Neuron (in vitro differentiated cells): ENCODE measurements around the gene CLIC6.

ENCODE experiments used
- H2AFZ ChIP-seq: one replicate; pipeline ENCODE4 v1.6.1; 2013; ENCODE audit warnings: low read depth, mild to moderate bottlenecking, inconsistent platforms, low read length, moderate library complexity
- H3K27me3 ChIP-seq: one replicate; pipeline ENCODE4 v1.6.1; 2013; ENCODE audit warnings: low read length; ENCODE audit not compliant: insufficient read depth
- H3K36me3 ChIP-seq: one replicate; pipeline ENCODE4 v1.6.1; 2013; ENCODE audit warnings: low read length; ENCODE audit not compliant: insufficient read depth
- H3K4me1 ChIP-seq: one replicate; pipeline ENCODE4 v1.6.1; 2013; ENCODE audit warnings: low read length; ENCODE audit not compliant: insufficient read depth
- H3K4me3 ChIP-seq: 2 replicates; pipeline ENCODE4 v1.5.1; 2013; ENCODE audit warnings: mild to moderate bottlenecking, low read length, moderate library complexity
- H3K9me3 ChIP-seq: one replicate; pipeline ENCODE4 v1.6.1; 2013; ENCODE audit warnings: low read length

Gene CLIC6

GRCh38 chr21:34748862-34749261 is 80.1 kb downstream of the CLIC6 start:
- Histone ChIP-seq H2AFZ (no peak overlapping the region), H3K36me3 (no peaks in the 10 kb centered on the region), H3K27me3 (no peaks in the 10 kb centered on the region), H3K4me1 (no peaks in the 10 kb centered on the region), H3K4me3 (no peak overlapping the region), H3K9me3 (no peaks in the 10 kb centered on the region)

GRCh38 chr21:34754690-34755647 is 86.2 kb downstream of the CLIC6 start:
- Histone ChIP-seq H3K4me3 (no peak overlapping the region), H3K4me1 (no peaks in the 10 kb centered on the region), H3K9me3 (no peaks in the 10 kb centered on the region), H3K27me3 (no peaks in the 10 kb centered on the region), H2AFZ (no peak overlapping the region), H3K36me3 (no peaks in the 10 kb centered on the region)

GRCh38 chr21:34761758-34762330 is 93.0 kb downstream of the CLIC6 start:
- Histone ChIP-seq H3K4me3 (no peak overlapping the region), H2AFZ (no peak overlapping the region), H3K36me3 (no peaks in the 10 kb centered on the region), H3K9me3 (no peaks in the 10 kb centered on the region), H3K27me3 (no peaks in the 10 kb centered on the region), H3K4me1 (no peaks in the 10 kb centered on the region)

- Histone ChIP-seq H3K9me3 (no peaks in the 10 kb centered on the region), H3K36me3 (no peaks in the 10 kb centered on the region), H2AFZ (no peak overlapping the region), H3K4me3 (no peak overlapping the region), H3K27me3 (no peaks in the 10 kb centered on the region), H3K4me1 (no peaks in the 10 kb centered on the region)
These were observed 94.0 kb downstream of the CLIC6 start for GRCh38 chr21:34762786-34763185.

GRCh38 chr21:34764715-34765284 is 96.0 kb downstream of the CLIC6 start:
- Histone ChIP-seq H3K4me1 (no peaks in the 10 kb centered on the region), H2AFZ (no peak overlapping the region), H3K36me3 (no peaks in the 10 kb centered on the region), H3K9me3 (no peaks in the 10 kb centered on the region), H3K4me3 (no peak overlapping the region), H3K27me3 (no peaks in the 10 kb centered on the region)

GRCh38 chr21:34765619-34766018 is 96.8 kb downstream of the CLIC6 start:
- Histone ChIP-seq H2AFZ (no peak overlapping the region), H3K4me1 (no peaks in the 10 kb centered on the region), H3K27me3 (no peaks in the 10 kb centered on the region), H3K9me3 (no peaks in the 10 kb centered on the region), H3K36me3 (no peaks in the 10 kb centered on the region), H3K4me3 (no peak overlapping the region)

GRCh38 chr21:34766862-34767261 is 98.1 kb downstream of the CLIC6 start:
- Histone ChIP-seq H3K4me3 (no peak overlapping the region), H3K36me3 (no peaks in the 10 kb centered on the region), H2AFZ (no peak overlapping the region)

More at GRCh38 chr21:34766862-34767261, 98.1 kb downstream of the CLIC6 start:
- no peaks in the 10 kb centered on the region for H3K27me3 ChIP-seq
- no peaks in the 10 kb centered on the region for H3K9me3 ChIP-seq
- no peaks in the 10 kb centered on the region for H3K4me1 ChIP-seq
